Spleen (tissue), 11 donors: ENCODE data around the gene TENM3. TPM values are rescaled to one million over a fixed set of nuclear protein-coding genes. Genes with fewer than 3 reads are reported as not detected.

ENCODE experiments used
- DNase-seq: peaks from one replicate; pipeline ENCODE4 v3.0.0-alpha.2; 2020
- H3K27ac ChIP-seq, 8 donors: fragments of 200-600 bp; sonication (generic) in 7 of 8; 1 replicate in 4 of 8; 2 replicates in 4 of 8; pipeline versions ENCODE4 v1.5.0 to v1.8.0; 2016 to 2021; ENCODE audit warnings: inconsistent platforms in 4 of 8, mild to moderate bottlenecking in 4 of 8, moderate library complexity in 1 of 8
- H3K27me3 ChIP-seq, 7 donors: fragments of 200-600 bp; sonication (generic) in 6 of 7; replicated peaks in 1 of 7; 1 replicate in 4 of 7; 2 replicates in 3 of 7; pipeline versions ENCODE4 v1.5.0 to v1.8.0; 2016 to 2021; ENCODE audit warnings: inconsistent platforms in 3 of 7, mild to moderate bottlenecking in 1 of 7
- H3K36me3 ChIP-seq, 6 donors: fragments of 200-600 bp; sonication (generic) in 5 of 6; 1 replicate in 4 of 6; 2 replicates in 2 of 6; pipeline versions ENCODE4 v1.5.0 to v1.8.0; 2016 to 2021; ENCODE audit warnings: inconsistent platforms in 2 of 6
- H3K4me1 ChIP-seq, 6 donors: fragments of 200-600 bp; sonication (generic) in 5 of 6; 1 replicate in 3 of 6; 2 replicates in 3 of 6; pipeline versions ENCODE4 v1.5.0 to v1.8.0; 2016 to 2021; ENCODE audit warnings: inconsistent platforms in 3 of 6
- H3K4me3 ChIP-seq, 8 donors: fragments of 200-600 bp; sonication (generic) in 7 of 8; 1 replicate in 4 of 8; 2 replicates in 4 of 8; pipeline versions ENCODE4 v1.5.0 to v1.8.0; 2016 to 2021; ENCODE audit warnings: inconsistent platforms in 4 of 8, mild to moderate bottlenecking in 4 of 8, moderate library complexity in 2 of 8
- H3K9me3 ChIP-seq, 8 donors: fragments of 200-600 bp; sonication (generic) in 7 of 8; 1 replicate in 4 of 8; 2 replicates in 4 of 8; pipeline versions ENCODE4 v1.5.0 to v1.8.0; 2016 to 2021; ENCODE audit warnings: inconsistent platforms in 4 of 8
- POLR2A ChIP-seq, 3 donors: fragments of 450-650 bp; IDR thresholded peaks; one replicate each; pipeline ENCODE4 v1.5.1; 2017; ENCODE audit warnings: antibody characterized with exemption in 3 of 3, mild to moderate bottlenecking in 1 of 3
- POLR2AphosphoS5 ChIP-seq, 3 donors: sonication (generic); formaldehyde crosslinking; IDR thresholded peaks; one replicate each; pipeline ENCODE4 v1.5.1; 2017; ENCODE audit warnings: antibody characterized with exemption in 3 of 3
- WGBS, 5 donors: extraction: QIAGEN DNeasy Blood & Tissue Kit in 3 of 5; methylation state at CpG; one replicate each; pipeline versions ENCODE4 v1.1.5 to v1.1.7; 2013 to 2018; 5-methylcytosine and 5-hydroxymethylcytosine counted together
- intact Hi-C: fragments of 100-400 bp; cut with DNase I; formaldehyde crosslinking; loops from one replicate; pipeline ENCODE4 v1.15.0; 2023; ENCODE audit warnings: low total_unique reads
- polyA plus RNA-seq, 3 donors: library from polyadenylated mRNA; stranded (reverse); fragments of 200-250 nt; gene quantifications; one replicate each; pipeline ENCODE4 v1.2.1, GENCODE V29; 2013
- total RNA-seq, 7 donors: library from RNA; depleted of rRNA in 3 of 7; stranded (reverse); fragments of >200 nt in 3 of 7; fragmentation: NEBNext Ultra II Directional in 4 of 7; extraction: Animal tissue kit (Norgen Biotek cat#: 25700) in 4 of 7; gene quantifications; one replicate each; pipeline versions ENCODE4 v1.1.0 to v1.2.1, GENCODE V29; 2016 to 2021
- TF ChIP-seq, protein P1 (sequence below), 11 experiments: fragments of 200-600 bp in 7 of 11; fragments of 450-650 bp in 4 of 11; sonication (generic) in 4 of 11; IDR thresholded peaks in 8 of 11; conservative IDR thresholded peaks in 3 of 11; 1 replicate in 7 of 11; 2 replicates in 4 of 11; pipeline versions ENCODE4 v1.4.0 to v1.8.0; 2016 to 2021; ENCODE audit warnings: antibody characterized with exemption in 11 of 11, inconsistent platforms in 4 of 11, mild to moderate bottlenecking in 1 of 11
- donor health status: healthy with polysubstance abuse.
- donor health status: DM: no; HTN: no; CAD: no; lungs with moderate emphysema.
- donor health status: DM: no; HTN: no; CAD: no.
- donor health status: Bipolar disorder and iron deficiency.
- donor health status: healthy.
- donor health status: DM: no; HTN: no; CAD: no.
- donor health status: DM: yes; HTN: yes; CAD: no.

The TENM3 gene
- total and polyA plus RNA-seq, 10 donors: 0.37 to 45.6 (median 17.7) TPM

DNA sequence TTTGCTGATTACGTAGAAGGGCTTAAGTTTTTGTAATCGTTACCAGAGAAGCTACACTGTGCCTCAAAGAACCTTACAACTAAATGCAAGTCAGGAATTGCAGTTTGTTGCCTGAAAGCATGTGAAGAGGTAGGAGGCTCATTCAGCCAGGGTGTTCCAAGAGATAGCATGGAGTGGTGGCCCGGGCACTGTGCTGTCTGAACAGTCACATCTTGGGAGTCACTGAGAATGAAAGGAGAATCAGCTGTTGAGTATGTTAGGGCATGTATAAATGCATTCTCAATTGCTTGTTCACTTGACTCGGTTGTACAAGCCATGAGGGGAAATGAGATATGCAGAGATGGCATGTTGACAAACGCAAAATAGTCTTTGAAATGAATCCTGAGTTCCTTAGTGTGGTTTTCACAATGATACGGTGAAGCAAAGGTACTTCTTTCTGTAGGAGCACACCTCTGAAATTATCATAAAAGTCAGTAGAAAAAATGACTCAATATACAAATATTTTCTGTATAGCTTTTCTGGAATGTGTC, 513.0 kb downstream of the TENM3 start:
- Histone ChIP-seq H3K27ac (no peak overlapping the region), H3K4me1 (no peaks in the 10 kb centered on the region), H3K4me3 (no peak overlapping the region), H3K27me3 (no peaks in the 10 kb centered on the region), H3K36me3 (peaks cover 0 to 7% (median 0%) of the 10 kb centered on the region in 6 donors), H3K9me3 (peaks cover 0 to 10% (median 0%) of the 10 kb centered on the region in 8 donors)
- WGBS, 5 donors: 76 to 92% (median 88%) methylated on average over 6 of the region's 6 CpGs
- DNase-seq: no peak
- TF ChIP-seq POLR2A (IDR thresholded peaks at IDR 0.05) (no peak), POLR2AphosphoS5 (IDR thresholded peaks at IDR 0.05) (no peak)
- TF ChIP-seq, protein P1, sequence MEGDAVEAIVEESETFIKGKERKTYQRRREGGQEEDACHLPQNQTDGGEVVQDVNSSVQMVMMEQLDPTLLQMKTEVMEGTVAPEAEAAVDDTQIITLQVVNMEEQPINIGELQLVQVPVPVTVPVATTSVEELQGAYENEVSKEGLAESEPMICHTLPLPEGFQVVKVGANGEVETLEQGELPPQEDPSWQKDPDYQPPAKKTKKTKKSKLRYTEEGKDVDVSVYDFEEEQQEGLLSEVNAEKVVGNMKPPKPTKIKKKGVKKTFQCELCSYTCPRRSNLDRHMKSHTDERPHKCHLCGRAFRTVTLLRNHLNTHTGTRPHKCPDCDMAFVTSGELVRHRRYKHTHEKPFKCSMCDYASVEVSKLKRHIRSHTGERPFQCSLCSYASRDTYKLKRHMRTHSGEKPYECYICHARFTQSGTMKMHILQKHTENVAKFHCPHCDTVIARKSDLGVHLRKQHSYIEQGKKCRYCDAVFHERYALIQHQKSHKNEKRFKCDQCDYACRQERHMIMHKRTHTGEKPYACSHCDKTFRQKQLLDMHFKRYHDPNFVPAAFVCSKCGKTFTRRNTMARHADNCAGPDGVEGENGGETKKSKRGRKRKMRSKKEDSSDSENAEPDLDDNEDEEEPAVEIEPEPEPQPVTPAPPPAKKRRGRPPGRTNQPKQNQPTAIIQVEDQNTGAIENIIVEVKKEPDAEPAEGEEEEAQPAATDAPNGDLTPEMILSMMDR (IDR thresholded peaks at IDR 0.05 in 8 of 11, conservative IDR thresholded peaks at IDR 0.05 in 3 of 11): no peak
- intact Hi-C loops: no loop called here

DNA sequence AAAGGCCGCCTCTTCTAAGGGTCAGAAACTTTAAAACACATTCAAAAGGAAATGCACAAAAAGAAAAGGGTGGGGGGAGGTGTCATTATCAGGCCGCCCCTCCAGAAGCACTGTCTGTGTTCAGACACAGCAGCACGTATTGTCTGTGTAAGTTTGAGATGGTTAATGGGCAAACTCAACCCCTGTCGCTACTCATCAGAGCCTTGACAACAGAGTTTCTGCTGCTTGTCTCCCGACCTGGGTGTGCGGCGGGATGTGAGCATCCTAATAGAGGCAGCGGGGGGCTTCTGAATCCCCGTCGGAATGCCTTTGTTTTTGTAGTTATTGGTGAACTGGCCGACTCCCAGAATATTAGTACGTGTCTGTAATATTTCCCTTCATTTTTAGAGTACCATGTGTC, 515.1 kb downstream of the TENM3 start:
- no peak for DNase-seq
- no peaks in the 10 kb centered on the region for H3K4me1 ChIP-seq
- H3K27ac ChIP-seq: no peak overlapping the region
- no peaks in the 10 kb centered on the region for H3K27me3 ChIP-seq
- WGBS, 5 donors: 71 to 81% (median 76%) methylated on average over 12 of the region's 12 CpGs
- TF ChIP-seq POLR2A (IDR thresholded peaks at IDR 0.05) (no peak), POLR2AphosphoS5 (IDR thresholded peaks at IDR 0.05) (no peak)
- TF ChIP-seq, protein P1 (IDR thresholded peaks at IDR 0.05 in 8 of 11, conservative IDR thresholded peaks at IDR 0.05 in 3 of 11): no peak
- intact Hi-C loops: no loop called here
- peaks cover 0 to 7% (median 0%) of the 10 kb centered on the region in 6 donors for H3K36me3 ChIP-seq
- no peak overlapping the region for H3K4me3 ChIP-seq
- peaks cover 0 to 10% (median 0%) of the 10 kb centered on the region in 8 donors for H3K9me3 ChIP-seq

DNA sequence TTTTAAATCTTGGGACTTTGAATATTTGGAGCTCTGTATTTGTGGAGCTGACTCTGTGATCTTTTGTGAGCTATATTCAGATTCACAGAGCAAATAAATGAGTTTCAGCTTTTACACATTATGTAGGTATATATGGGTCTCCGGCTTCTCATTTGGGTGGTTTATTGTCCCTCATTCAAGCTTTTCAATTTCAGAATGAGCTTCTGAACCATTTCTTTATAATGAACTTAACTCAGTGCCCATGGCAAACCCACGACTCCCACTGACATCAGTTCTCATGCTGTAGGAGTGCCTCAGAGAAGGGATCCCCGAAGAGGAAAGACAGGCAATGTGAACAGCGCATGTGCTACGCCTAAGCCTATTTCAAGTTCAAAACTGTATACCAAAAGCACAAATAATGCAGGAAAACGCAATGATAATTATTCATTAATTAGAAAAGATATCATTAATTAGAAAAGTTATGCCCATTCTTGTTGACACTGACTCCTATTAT, 517.4 kb downstream of the TENM3 start:
- H3K9me3 ChIP-seq: peaks cover 0 to 10% (median 0%) of the 10 kb centered on the region in 8 donors
- intact Hi-C loops: no loop called here
- H3K4me3 ChIP-seq: no peak overlapping the region
- H3K36me3 ChIP-seq: no peaks in the 10 kb centered on the region
- H3K27ac ChIP-seq: no peak overlapping the region
- WGBS, 5 donors: 87 to 89% (median 87%) methylated on average over 6 of the region's 6 CpGs
- H3K27me3 ChIP-seq: no peaks in the 10 kb centered on the region
- no peaks in the 10 kb centered on the region for H3K4me1 ChIP-seq
- no peak for DNase-seq
- no peak for TF ChIP-seq POLR2A (IDR thresholded peaks at IDR 0.05)
- TF ChIP-seq POLR2AphosphoS5 (IDR thresholded peaks at IDR 0.05): no peak
- TF ChIP-seq, protein P1 (IDR thresholded peaks at IDR 0.05 in 8 of 11, conservative IDR thresholded peaks at IDR 0.05 in 3 of 11): no peak

DNA sequence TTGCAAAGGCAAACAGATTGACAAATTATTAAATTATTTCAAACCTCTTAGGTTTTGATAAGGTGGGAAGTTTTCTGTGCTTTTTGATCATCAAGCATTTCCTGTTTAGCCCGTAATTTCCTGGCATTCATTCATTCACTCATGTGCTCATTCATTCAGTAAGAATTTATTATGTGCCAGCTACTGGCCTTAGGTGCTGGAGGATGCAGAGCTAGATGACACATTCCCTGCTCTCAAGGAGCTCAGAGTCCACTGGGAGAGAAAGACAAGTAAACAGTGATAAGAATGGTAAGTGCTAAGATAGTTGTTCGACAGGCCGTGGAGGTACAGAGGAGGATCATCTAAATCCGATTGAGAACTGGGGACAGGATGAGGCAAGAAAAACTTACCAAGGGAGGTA, 520.9 kb downstream of the TENM3 start:
- intact Hi-C loops: no loop called here
- Histone ChIP-seq H3K4me3 (no peak overlapping the region), H3K36me3 (no peaks in the 10 kb centered on the region), H3K4me1 (no peaks in the 10 kb centered on the region), H3K27me3 (no peaks in the 10 kb centered on the region), H3K27ac (no peak overlapping the region), H3K9me3 (no peaks in the 10 kb centered on the region)
- WGBS, 5 donors: 66 to 81% (median 76%) methylated on average over 4 of the region's 4 CpGs
- no peak for DNase-seq
- TF ChIP-seq, protein P1 (IDR thresholded peaks at IDR 0.05 in 8 of 11, conservative IDR thresholded peaks at IDR 0.05 in 3 of 11): no peak
- no peak for TF ChIP-seq POLR2AphosphoS5 (IDR thresholded peaks at IDR 0.05)
